ENCODE measurements around the gene TCAP.

TCAP gene

DNA sequence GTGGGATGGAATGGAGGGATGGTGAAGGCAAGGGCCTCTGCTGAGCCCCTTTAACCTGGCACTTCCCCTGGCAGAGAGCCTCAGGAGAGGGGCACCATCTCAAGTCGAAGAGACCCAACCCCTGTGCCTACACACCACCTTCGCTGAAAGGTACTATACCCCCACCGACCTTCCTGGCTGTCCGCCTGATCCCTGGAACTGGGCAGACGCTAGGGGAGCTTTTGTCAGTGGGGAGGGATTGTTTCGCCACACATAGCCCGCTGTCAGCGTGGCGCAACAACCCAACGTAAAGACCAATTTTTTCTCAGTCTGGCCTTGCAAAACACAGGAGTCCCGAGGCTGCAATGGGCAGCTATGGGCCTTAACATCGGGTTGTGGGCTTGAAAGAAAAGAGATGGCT is 35.3 kb upstream of the TCAP start:
- DNase-seq, result no peak

DNA sequence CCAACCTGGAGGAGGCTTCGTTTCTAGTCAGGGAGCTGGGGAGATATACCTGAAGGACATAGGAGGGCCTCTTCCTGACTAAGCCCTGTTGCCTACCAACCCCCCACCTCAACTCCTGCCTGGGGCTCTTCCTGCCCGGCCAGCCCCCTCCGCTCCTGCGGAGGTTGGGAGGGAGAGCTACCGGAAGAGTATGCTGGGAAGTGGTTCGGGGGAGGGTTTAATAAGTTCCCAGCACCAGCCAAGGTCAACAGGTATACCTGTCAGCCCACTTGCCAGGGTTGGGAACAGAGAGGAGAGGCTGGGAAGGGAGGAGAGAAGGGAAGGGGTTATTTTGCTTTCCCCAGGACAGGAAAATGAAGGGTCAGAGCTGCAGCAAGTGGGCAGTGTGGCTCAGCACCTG is 33.7 kb upstream of the TCAP start:
- DNase-seq, result no peak

- DNase-seq, result no peak
These were observed 32.8 kb upstream of the TCAP start for GRCh38 chr17:39632153-39632941.

GRCh38 chr17:39633570-39634183 is 31.5 kb upstream of the TCAP start:
- no peak for DNase-seq

- peak; percentile 41 for DNase-seq
These were observed 30.7 kb upstream of the TCAP start for GRCh38 chr17:39634384-39634871.

- DNase-seq, result no peak
These were observed 29.5 kb upstream of the TCAP start for GRCh38 chr17:39635614-39636176.

DNA sequence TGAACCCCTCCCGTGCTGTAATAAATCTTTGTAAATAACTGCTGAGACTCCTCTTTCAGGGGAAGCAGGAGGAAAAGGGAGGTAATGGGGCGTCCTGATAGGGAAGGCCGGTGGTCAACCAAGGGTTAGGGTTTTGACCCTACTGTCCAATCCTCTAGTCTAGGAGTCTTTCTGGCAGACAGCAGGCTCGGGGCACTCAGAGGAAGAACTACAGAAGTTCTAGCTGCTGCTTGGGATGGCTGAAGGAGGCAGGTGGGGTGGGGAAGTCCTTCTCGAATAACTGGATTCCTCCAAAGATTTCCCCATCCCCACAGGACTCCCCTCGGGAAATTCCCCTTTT is 28.6 kb upstream of the TCAP start:
- no peak for DNase-seq

- peak; percentile 71 for DNase-seq
These were observed 28.0 kb upstream of the TCAP start, which contains the start of gene STARD3 for GRCh38 chr17:39636927-39637736. Gene STARD3, plus strand, starts transcription at chr17:39637144. Its CDS starts 16,388 bp downstream, at chr17:39653532.

DNA sequence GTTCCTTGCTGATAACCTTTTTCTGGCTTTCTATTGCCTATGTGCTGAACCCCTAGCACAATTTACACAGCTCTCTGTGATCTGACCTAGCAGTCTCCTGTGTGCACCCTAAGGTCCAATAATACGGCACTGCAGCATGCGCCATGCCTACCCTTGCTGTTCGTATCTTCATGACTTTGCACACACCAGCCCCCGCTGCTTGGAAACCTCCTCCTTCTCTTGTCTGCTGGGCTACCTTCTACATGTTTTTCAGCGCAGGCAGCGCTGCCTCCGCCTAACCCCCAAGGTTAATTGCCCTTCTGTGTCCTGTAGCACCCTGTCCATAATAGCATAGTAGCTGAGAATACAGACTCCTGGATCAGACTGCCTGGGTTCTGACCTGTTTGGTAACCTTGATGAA is 26.8 kb upstream of the TCAP start:
- no peak for DNase-seq

GRCh38 chr17:39639043-39639442 is 26.1 kb upstream of the TCAP start:
- DNase-seq, result no peak

DNA sequence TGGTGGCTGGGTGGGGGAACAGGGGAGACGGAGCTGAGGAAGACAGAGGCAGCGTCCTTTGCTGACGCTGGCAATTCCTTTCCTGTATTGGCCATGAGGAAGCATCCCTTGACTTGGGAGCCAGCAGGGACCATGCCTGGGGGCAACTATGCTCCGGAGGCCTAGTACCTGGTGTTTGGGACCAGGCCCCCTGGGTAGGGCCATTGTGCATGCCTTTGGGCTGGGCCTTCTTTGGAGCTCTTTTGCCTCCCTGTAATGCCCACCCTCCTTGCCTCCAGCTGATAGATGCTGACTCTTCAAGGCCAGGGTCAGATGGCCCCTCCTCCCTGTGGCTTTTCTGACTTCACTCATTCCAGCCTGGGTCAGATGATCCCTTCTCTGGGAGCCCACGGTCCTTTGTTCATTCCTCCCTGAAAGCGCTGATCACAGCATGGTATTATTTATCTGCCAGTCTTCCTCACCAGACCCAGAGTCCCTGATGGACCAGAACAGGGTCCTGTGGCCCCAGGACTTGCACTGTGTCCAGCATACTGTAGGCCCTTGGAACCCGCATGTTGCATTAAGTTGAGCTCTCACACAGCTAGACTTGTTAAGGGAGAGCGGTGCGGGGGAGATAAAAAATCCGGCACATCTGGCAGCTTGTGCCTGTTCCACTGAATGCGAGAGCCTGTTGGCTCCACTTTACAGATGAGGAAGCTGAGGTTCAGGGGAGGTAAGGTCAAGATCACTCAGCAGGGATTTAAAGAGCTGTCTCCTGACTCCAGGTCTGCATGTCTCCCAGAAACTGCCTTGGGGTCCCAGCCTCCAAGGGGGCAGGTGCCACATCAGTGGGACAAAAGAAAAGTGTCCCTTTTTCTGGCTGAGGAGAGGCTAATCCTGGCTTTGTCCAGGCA is 25.3 kb upstream of the TCAP start:
- DNase-seq, result no peak

DNA sequence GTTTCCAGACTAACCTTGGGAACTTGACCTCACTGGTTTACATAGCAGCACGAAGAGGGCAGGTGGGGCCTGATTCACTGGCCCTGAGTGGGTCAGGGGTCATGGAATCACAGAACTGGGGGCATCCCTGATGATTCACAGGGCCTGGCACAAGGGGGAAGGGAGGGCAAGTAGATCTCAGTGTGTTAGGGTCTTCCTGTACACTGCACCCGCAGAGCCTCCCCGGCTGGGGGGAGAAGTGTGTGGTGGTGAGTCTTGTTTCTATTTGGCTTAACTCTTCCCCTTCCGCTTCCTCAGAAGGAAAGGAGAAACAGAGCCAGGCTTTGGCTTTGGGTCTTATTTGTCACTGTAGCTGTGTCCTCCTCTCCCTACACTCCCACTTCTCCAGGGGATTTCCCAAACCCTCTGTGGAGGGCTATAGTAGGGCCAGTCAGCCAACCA is 24.5 kb upstream of the TCAP start:
- no peak for DNase-seq

DNA sequence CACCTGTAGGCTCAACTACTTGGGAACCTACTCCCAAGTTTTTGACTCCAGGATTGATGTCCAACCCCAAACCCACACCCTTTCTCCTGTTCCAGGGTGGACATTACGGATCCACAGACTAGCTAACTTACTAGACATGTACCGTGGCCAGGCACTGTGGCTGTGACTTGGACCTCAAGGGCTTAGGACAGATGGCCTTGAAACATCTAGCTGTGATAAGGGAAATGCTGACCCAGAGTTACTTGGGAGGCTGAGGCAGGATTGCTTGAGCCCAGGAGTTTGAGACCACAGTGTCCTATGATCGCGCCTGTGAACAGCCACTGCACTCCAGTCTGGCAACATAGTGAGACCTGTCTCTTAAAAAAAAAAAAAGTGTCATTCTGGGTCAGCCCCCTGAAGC is 24.1 kb upstream of the TCAP start:
- no peak for DNase-seq

GRCh38 chr17:39641883-39642282 is 23.3 kb upstream of the TCAP start:
- no peak for DNase-seq

GRCh38 chr17:39642291-39643074 is 22.7 kb upstream of the TCAP start:
- DNase-seq, result no peak

GRCh38 chr17:39643271-39643670 is 21.9 kb upstream of the TCAP start:
- DNase-seq, result no peak

GRCh38 chr17:39647256-39647655 is 17.9 kb upstream of the TCAP start:
- DNase-seq, result no peak

GRCh38 chr17:39648616-39649366 is 16.4 kb upstream of the TCAP start:
- DNase-seq, result no peak

GRCh38 chr17:39650121-39650579 is 15.0 kb upstream of the TCAP start:
- no peak for DNase-seq

DNA sequence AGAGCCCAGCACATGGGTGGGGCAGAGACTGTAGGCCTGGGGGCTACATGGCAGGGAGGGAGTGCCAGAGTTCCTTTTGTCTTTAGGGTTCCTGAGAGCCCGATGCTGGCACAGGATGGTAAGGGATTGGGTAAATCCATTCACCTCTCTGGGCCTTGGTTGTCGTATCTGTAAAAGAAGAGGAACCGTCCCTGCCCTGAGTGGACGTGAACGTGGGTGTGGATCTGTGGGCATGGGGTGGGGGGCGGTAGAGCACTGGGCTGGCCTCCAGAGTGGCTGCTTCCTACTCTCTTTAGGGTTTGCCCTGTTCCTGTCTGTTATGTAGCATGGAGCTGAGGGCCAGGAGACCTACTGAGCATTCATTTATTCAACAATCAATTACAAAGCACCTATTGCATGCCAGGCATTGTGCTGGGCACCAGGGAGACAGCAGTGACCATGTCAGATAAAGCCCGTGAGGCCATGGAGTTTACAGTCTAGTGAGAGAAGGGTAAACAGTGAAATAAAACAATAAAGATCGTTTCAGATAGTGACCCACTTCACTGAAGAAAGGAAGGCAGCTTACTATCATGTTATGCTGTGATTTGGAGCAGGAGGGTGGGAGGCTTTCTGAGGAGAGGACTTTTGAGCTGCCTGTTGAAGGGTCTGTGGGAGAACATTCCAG is 13.1 kb upstream of the TCAP start:
- no peak for DNase-seq

Data from NCI-H1105 treated with DMSO at 0.1 percent for 48 hours (cell line).